RWPE2 (cell line): ENCODE results near the gene FTO.

Experiments used
- ATAC-seq: fragments of 200-7000 bp; cut with Tn5 transposase; 3 replicates; pipeline ENCODE4 v1.9.1; 2021; ENCODE audit warnings: low read depth
- DNase-seq: peaks from one replicate; pipeline ENCODE4 v3.0.0-alpha.2; 2020; ENCODE audit warnings: low spot score
- H3K27ac ChIP-seq: fragments of 450-650 bp; 2 replicates; pipeline ENCODE4 v1.5.1; 2017; ENCODE audit warnings: mild to moderate bottlenecking; ENCODE audit not compliant: poor library complexity, severe bottlenecking
- H3K27me3 ChIP-seq: fragments of 250-450 bp; sonication (Bioruptor Pico); 2 replicates; pipeline ENCODE4 v1.5.1; 2021; ENCODE audit warnings: mild to moderate bottlenecking, moderate library complexity; ENCODE audit not compliant: insufficient read depth, poor library complexity, severe bottlenecking
- H3K36me3 ChIP-seq: fragments of 250-450 bp; sonication (Bioruptor Pico); 2 replicates; pipeline ENCODE4 v1.5.1; 2020; ENCODE audit warnings: low read depth, mild to moderate bottlenecking, moderate library complexity
- H3K4me1 ChIP-seq: fragments of 250-450 bp; sonication (Bioruptor Pico); 2 replicates; pipeline ENCODE4 v1.5.1; 2021; ENCODE audit warnings: mild to moderate bottlenecking, moderate library complexity; ENCODE audit not compliant: insufficient read depth, poor library complexity, severe bottlenecking
- H3K4me3 ChIP-seq: fragments of 250-450 bp; sonication (Bioruptor Pico); 2 replicates; pipeline ENCODE4 v1.5.1; 2021; ENCODE audit warnings: mild to moderate bottlenecking, moderate library complexity; ENCODE audit not compliant: severe bottlenecking
- H3K9me3 ChIP-seq: fragments of 250-450 bp; sonication (Bioruptor Pico); 2 replicates; pipeline ENCODE4 v1.5.1; 2021; ENCODE audit warnings: mild to moderate bottlenecking, moderate library complexity; ENCODE audit not compliant: severe bottlenecking
- TF ChIP-seq, protein P1 (sequence below): fragments of 450-650 bp; IDR thresholded peaks from one replicate; pipeline ENCODE4 v1.5.1; 2017; ENCODE audit warnings: mild to moderate bottlenecking, moderate library complexity; ENCODE audit not compliant: poor library complexity, severe bottlenecking

Gene FTO

DNA sequence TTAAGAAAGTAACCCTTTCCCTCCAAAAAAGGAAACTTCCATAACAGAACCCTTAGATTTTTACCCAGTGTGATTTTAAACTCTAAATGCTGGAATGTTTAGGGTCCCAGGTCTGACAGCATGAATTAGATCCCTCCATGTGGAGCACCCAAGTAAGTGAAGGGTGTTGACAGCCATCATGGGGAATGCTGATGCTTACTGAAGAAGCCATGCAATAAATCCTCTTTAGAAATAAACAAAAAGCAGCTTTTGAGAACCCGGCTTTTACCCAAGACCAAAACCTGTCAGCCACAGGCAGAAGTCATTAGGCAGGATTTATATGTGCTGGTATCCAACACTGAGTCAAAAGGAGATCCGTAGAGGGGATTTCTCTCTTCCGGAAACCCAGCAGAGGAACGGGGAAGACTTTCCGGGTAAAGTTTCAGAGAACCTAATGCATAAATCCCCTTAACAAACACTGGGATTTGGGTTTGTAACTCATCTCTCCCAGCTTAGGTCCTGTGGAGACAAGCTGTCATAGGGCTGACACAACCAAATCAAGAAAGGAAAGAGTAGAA, 295.1 kb downstream of the FTO start:
- no peak for ATAC-seq
- TF ChIP-seq, protein P1, sequence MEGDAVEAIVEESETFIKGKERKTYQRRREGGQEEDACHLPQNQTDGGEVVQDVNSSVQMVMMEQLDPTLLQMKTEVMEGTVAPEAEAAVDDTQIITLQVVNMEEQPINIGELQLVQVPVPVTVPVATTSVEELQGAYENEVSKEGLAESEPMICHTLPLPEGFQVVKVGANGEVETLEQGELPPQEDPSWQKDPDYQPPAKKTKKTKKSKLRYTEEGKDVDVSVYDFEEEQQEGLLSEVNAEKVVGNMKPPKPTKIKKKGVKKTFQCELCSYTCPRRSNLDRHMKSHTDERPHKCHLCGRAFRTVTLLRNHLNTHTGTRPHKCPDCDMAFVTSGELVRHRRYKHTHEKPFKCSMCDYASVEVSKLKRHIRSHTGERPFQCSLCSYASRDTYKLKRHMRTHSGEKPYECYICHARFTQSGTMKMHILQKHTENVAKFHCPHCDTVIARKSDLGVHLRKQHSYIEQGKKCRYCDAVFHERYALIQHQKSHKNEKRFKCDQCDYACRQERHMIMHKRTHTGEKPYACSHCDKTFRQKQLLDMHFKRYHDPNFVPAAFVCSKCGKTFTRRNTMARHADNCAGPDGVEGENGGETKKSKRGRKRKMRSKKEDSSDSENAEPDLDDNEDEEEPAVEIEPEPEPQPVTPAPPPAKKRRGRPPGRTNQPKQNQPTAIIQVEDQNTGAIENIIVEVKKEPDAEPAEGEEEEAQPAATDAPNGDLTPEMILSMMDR, result no peak
- no peaks in the 10 kb centered on the region for H3K27me3 ChIP-seq
- no peaks in the 10 kb centered on the region for H3K9me3 ChIP-seq
- no peaks in the 10 kb centered on the region for H3K36me3 ChIP-seq
- no peak for DNase-seq
- no peaks in the 10 kb centered on the region for H3K4me1 ChIP-seq
- no peak overlapping the region for H3K27ac ChIP-seq
- H3K4me3 ChIP-seq, result no peak overlapping the region

DNA sequence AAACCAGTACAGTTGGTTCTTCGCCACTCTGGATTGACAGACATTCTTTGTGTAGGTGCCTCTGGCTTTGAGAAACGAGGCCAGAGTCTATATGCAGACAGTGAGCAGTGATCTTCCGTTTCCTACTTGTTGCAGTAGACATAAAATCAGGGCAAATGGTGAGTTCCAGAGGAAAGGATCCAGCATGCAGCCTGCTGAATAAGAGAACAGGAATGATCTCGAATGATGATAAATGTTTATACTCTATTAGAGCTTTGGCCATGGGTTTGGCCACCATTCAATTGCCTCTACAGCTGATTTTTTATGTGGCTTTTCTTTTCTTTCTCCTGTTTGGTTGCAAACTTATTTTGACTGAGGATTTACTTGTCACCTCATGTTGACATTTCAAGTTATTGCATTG, 295.9 kb downstream of the FTO start:
- Histone ChIP-seq H3K36me3 (no peaks in the 10 kb centered on the region), H3K4me1 (no peaks in the 10 kb centered on the region), H3K27ac (no peak overlapping the region), H3K9me3 (no peaks in the 10 kb centered on the region), H3K4me3 (no peak overlapping the region), H3K27me3 (no peaks in the 10 kb centered on the region)
- TF ChIP-seq, protein P1, result no peak
- DNase-seq (no peak), ATAC-seq (no peak)

DNA sequence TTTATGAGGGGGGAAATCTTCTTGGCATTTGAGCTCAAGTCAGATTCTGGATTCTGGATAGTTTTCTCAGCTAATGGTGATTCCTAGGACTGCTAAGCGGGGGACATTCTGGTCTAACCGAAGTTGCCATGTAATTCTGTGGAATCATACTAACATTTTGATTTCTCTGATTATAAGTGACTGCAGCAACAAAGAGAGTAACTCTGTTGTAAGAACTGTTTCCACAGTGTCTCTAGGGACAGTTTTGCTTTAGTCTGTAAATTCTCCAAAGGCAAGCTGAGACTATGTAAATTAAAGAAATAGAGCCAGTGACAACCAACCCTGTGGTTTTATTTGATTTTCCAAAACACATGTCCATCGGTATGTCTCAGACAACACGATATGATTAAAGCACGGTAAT, 296.4 kb downstream of the FTO start:
- H3K27ac ChIP-seq, result no peak overlapping the region
- DNase-seq (no peak), ATAC-seq (no peak)
- H3K36me3 ChIP-seq, result no peaks in the 10 kb centered on the region
- H3K27me3 ChIP-seq, result no peaks in the 10 kb centered on the region
- TF ChIP-seq, protein P1, result no peak
- no peak overlapping the region for H3K4me3 ChIP-seq
- H3K4me1 ChIP-seq, result no peaks in the 10 kb centered on the region
- H3K9me3 ChIP-seq, result no peaks in the 10 kb centered on the region

DNA sequence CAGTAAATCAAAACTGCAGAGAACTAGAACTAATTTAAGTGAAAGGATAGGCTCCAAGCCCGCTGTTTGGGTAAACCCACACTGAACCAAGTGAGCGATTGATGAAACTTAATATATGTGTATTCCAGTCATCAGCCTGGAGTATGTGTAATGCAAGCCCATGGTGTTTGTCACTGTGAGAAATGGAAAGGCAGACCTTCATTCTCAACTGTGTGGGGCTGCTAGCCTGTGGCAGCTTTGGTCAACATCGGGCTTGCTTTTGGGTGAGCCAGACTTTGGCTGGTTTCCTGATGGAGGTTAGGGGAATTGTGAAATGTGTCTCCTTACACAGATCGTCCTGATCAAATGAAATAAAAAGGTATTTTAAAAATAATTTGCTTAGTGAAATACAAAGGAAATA, 302.7 kb downstream of the FTO start:
- TF ChIP-seq, protein P1, result no peak

DNA sequence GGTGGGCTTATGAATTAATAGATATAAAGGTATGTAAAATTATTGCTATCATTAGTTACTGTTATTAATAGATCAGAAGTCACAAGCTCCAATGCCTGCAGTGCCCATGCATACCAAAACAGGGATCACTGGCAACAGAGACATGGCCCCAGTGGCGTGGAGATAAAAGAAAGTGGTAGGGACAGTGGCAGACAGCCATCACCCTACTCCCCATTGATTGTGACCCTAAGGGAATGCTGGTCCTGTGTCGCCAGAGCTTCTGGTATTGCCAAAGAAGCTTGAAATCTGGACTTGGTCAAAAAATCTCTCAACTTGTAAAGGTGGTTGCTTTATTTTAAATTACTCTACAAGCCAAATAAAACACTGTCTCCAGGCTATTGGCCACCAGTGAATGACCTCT, 303.5 kb downstream of the FTO start:
- Histone ChIP-seq H3K36me3 (no peaks in the 10 kb centered on the region), H3K27ac (no peak overlapping the region), H3K9me3 (no peaks in the 10 kb centered on the region), H3K27me3 (no peaks in the 10 kb centered on the region), H3K4me3 (no peak overlapping the region), H3K4me1 (no peaks in the 10 kb centered on the region)
- ATAC-seq (no peak), DNase-seq (no peak)
- TF ChIP-seq, protein P1, result no peak

More for the DNA sequence above, 302.7 kb downstream of the FTO start:
- Histone ChIP-seq H3K36me3 (no peaks in the 10 kb centered on the region), H3K9me3 (no peaks in the 10 kb centered on the region), H3K4me1 (no peaks in the 10 kb centered on the region), H3K4me3 (no peak overlapping the region), H3K27me3 (no peaks in the 10 kb centered on the region), H3K27ac (no peak overlapping the region)
- no peak for DNase-seq
- no peak for ATAC-seq
